DMS 273 treated with DMSO at 0.1 percent for 48 hours (cell line): ENCODE results near the gene IER3IP1.
"Not testable (repeated sequence)": the region's sequence is repeated elsewhere in the genome, so short reads cannot be mapped to it uniquely, and the experiment has no call there.

Source experiments
- DNase-seq: peaks from one replicate; lab custom pipeline; 2025; lab: John Stamatoyannopoulos, UW

IER3IP1 gene

DNA sequence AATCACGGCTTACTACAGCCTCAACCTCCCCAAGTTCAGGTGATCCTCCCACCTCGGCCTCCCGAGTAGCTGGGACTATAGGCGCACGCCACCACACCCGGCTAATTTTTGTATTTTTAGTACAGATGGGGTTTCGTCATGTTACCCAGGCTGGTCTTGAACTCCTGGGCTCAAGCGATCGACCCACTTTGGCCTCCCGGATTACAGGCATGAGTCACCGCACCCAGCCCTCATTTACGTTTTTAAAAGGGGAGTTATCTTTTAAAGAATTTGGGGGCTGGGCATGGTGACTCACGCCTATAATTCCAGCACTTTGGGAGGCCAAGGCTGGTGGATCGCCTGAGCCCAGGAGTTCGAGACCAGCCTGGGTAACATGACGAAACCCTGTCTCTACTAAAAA lies 17.8 kb downstream of the IER3IP1 start:
- not testable (repeated sequence) for DNase-seq

DNA sequence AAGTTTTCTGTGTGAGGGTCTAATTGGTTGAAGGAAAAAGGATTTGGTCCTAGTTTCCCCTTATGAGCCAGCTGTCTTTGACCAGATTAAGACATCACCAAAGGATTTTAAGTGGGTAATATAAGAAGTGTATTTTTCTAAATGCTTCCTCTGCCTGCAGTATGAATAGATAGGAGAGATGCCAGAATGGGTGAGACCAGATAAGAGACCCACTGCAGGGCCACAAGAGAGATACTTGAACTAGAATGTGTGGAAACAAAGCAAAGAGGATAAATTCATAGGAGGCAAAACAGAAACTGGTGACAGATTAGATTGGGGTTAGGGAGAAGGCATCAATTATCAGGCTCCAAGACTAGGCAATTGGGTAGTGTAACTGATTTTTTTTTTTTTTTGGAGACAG lies 24.7 kb downstream of the IER3IP1 start:
- DNase-seq, result no peak

DNA sequence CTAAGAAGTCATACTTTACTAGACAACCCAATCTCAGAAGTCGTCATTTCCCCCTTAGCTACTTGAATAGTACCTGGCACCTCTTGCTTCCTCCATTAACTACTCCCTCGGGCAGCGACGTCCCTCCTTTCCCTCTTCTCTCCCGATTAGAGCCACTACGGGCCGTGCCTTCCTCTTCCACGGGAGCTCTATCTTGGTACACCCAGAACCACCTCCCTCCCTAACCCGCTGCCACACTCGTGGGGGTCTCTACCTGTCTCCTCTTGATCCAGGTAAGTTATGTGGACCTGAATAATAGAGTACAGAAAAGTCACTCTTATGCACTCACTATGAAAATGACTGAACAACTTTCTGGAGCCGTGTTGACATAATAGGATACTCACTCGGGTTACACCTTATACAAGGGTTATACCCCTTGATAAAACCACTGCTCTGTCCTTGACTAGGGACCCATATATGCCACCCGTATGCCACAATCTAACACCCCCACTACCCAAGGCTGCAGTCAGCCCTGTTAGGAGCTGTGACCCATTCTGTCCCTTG lies 25.3 kb downstream of the IER3IP1 start:
- no peak for DNase-seq

DNA sequence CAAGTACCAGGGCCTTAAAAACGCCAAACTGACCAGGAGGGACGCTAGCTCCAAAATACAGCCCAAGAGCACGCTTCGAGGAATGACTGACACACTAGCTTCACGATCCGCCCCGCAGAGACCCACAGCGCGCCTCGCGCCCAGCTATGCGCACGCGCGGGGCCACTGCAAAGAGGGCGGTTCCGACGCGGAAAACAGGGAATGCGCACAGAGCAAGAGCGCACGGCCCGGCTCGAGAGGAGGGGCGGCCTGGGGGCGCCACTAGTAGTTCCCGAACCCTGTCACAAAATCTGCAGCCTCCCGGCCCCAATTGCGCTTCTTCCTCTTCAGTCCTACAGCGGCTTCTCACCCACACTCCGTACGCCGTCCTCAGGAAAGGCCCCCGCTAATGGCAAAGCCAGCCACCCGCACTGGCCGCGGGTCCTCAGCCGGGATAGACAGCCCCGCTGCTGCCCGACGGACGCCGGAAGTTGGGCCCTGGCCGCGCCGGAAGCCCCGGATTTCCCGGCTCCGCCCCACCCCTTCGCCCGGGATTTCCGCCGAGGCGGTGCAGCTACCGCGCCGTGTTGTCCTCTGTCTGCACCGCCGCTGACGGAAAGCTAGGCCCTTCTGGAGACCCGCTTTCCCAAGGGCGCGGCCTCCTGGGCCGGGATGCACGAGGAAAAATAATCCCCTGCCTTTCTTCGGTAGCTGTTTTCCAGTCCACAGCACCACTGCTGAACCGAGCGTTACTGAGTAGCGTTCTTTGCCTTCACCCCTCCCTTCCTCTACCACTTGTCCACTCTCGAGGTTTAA lies 25.9 kb downstream of the IER3IP1 start, which contains the start of gene HDHD2:
Gene HDHD2 (minus strand): TSS at position 472 of the 795 bp plus-strand sequence. CDS start 14,061 bp downstream, outside the sequence.
- peak; percentile 53 for DNase-seq

DNA sequence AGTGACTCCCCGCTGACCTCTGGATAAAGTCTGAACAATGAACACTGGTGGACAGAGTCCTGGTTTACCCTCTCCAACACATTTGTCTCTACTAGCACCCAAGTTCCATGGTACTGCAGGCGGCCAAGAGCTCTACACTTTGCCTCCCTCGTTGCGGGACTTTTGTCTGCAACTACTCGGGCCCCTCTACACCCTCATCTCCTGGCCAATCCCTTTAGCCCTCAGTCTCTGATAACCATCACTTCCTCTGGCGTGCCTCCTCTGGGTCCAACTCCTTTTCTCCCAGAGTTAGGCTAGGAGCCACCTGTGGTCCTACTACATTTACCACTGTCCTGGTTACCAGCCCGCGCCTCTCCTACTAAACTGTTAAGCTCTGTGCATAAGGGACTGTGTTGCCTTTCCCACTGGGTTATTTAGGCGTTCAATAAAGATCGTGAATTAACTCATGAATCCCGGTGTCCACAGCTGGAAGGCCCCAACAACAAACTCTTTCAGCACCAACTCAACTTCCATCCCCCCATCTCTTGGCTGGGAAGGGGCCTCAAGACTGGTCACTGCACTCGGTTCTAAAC lies 26.6 kb downstream of the IER3IP1 start:
- no peak for DNase-seq

DNA sequence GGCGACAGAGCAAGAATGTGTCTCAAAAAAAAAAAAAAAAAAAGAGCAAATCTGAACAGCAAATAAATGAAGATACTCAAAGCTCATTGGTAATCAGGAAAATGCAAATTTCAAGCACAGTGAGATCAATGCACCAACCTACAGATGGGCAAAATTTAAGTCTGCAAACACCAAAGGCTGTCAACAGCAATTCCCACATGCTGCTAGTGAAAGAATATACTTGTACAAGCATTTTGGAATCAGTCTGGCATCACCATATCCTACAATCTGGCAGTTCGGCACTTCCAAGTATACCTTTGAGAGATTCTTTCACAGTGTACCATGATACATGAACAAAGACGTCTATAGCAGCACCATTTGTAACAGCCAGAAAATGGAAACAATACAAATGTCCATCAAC lies 30.0 kb downstream of the IER3IP1 start:
- no peak for DNase-seq

DNA sequence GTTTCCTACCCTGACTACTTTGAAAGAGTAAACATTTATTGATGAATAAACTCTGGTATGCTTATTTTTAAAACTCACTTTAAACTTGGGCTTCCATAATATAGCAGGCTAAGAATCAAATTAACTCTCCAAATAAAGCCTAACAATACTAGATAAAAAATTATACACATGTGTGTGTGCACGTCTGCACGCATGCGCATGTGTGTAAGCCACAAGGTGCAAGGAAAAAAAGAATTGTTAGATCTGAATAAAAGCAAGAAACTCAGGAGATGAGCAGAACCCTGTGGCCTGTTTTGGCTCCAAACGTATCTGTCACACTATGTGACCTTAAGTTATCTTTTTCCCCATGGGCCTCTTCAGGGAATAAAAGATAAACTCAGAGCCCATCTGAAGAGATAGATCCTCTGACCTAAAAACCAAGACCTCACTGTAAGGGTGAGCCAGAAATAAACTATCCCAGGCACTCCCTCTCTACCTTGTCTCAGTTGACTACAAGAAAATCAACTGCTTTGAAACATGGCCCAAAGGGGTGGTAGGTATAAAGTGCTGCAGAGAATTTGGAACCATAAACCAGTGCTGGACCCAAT lies 32.2 kb downstream of the IER3IP1 start:
- no peak for DNase-seq

DNA sequence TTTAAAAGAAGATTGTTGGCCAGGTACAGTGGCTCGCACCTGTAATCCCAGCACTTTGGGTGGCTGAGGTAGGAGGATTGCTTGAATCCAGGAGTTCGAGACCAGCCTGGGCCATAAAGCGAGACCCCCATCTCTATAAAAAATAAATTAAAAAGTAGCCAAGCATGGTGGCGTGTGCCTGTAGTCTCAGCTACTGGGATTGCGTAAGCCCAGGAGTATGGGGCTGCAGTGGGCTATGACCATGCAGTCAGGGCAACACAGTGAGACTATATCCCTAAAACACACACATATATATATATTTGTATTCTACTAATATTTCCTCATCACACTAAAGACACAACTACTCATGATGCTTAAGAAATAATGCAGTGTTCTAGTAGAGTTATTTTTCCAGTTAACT lies 33.0 kb downstream of the IER3IP1 start:
- no peak for DNase-seq

DNA sequence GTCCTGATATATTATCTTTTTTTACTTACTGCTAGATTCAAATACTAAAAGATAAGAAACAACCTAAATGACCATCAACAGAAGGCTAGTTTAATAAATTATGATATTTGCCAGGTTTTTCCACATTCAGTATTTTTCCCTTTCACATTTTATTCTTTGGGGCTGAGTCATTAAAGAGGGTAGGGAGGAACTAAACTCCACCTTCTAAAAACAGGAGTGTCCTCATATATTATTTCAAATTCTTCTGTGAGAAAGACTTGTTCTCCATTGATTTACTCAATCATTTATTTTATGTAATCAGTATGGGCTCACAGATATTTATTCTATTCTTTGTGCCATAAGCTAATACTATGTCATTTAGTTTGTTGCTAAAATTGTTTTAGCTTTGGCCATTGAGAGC lies 34.9 kb downstream of the IER3IP1 start:
- no peak for DNase-seq

DNA sequence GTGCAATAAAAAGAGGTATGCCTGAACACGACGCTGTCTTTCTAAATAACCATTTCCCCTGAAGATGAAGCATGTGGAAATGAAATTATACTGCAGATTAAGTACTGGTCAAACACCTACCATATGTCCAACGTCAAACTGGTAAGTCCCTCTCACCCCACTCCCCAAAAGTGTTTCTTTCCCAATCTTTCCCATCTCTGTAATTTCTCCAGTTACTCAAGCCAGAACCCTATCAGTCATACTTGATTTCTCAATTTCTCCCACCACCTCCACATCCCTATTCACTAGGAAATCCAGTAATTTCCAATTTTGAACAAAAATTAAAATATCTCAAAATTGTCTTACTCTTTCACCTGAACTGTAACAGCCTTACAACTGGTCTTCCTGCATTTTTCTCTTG lies 55.0 kb downstream of the IER3IP1 start:
- no peak for DNase-seq

DNA sequence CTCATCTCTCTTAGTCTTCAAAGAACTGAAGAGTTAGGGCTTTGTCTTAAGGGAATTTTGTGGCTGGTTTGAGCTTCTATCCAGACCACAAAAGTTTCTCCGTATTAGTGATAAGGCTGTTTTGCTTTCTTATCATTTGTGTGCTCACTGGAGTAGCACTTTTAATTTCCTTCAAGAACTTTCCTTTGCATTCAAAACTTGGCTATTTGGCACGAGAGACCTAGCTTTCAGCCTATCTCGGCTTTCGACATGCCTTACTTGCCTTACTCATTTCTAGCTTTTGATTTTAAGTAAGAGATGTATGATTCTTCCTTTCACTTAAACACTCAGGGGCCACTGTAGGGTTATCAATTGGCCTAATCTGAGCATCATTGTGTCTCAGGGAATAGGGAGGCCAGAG lies 55.7 kb downstream of the IER3IP1 start:
- DNase-seq, result no peak

DNA sequence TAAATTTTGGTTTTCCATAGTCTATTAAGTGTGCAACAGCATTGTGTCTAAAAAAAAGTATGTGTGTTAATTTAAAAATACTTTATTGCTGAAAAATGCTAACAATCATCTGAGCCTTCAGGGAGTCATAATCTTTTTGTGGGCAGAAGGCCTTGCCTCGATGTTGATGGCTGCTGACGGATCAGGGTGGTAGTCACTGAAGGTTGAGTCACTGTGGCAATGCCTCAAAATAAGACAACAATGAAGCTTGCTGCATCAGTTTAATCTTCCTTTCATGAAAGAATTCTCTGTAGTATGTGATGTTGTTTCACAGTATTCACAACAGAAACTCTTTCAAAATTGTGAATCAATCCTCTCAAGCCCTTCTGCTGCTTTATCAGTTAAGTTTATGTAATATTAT lies 57.2 kb downstream of the IER3IP1 start:
- DNase-seq, result no peak

DNA sequence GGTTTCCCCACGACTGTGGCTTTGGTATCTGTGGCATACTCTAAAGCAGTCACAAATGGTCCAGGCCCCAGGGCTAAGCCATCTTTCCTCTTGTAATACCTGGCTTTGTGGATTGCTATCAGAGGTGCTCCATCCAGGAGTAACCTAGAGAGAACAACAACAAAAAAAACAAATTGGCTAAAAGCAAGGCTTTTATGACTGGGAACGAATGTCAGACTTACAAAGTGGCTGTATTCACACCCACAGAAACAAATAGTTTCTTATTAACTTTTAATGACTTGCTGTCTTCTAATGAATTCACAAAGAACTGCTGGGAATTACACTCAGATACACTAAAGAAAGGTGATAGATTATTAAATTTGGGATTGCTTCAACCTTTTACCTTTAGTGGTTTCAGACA lies 61.0 kb downstream of the IER3IP1 start:
- DNase-seq, result no peak

DNA sequence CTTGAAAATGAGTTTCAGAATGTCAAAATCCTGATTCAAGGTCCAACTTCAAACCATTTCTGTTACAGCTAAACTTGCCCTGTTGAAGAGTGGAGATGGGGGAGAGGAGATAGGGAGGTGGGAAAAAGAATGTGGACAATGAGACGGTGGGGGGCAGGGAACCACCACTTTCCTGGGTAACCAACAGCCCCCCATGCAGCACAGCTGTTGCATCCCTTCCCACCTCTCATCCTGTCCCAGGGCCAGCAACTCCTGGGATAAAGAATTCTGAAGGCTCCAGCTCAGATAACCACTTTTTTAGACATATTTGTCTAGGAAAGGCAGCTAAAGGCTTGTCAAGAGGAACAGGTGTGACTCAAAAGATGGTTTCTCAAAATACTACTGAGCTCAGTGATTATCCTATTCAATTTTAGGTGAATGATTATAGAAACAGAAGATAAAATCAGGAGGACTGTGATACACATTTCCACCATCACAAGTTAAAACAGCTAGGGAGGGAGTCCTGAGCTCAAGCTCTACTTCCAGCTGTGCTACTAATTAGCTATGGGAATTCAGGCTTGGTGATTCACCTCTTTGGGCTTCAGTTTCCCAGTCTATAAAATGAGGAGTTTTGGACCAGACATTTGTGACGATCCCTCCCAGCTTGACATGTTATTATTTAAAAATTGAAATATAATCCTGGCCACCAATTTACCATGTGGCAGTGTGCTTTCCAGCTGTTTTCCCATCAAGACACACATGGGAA lies 62.2 kb downstream of the IER3IP1 start:
- no peak for DNase-seq

DNA sequence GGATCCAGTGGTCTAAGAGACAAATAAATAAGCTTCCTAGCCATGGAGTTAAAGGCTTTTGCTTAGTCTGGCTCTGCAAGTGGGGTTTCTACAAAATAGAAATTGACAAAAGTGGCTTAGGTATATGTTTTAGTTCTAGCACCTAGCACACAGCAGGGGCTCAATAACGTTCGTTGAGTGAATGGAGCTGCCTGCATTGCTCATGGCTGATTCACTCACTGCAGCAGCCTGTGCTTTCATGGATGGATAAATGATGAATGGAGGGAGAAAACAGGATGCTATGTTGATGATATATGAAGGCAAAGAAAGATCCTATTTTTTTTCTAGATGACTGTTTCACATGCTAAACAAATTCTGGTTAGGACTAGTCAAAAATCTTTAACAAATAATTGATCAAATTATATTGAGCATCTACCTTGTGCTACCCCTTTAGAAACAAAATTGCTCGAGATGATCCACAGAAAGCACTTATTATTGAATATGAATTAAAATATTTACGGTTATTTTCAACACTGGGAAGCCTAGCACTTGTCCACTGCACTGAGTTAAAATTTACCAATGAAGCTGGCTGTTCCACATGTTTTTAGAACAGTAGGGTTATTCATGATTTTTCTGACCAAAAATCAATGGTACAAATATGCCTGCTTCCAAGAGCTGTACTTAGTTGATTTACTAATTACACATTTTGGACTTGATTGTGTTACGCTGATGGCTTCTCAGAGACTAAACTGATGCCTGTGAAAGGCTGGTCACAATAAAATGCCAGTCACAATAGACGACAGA lies 65.5 kb downstream of the IER3IP1 start:
- DNase-seq, result no peak

DNA sequence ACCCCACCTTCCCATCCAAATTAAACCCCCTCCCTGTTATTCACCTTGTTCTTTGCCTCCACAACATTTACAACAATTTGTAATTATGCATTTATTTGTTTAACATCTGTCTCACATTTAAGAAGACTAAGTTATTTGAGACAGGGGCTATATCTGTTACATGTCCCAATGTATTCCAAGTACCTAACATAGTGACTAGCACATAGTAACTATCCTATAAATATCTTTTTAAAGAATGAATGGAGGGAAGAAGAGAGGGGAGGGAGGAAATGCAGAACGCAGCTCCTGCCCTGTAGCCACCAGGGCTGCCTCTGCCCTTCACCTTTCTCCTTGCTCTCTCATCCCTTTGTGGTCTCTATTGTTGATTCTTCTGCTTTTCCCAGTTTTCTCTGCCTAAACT lies 66.4 kb downstream of the IER3IP1 start:
- DNase-seq, result no peak

DNA sequence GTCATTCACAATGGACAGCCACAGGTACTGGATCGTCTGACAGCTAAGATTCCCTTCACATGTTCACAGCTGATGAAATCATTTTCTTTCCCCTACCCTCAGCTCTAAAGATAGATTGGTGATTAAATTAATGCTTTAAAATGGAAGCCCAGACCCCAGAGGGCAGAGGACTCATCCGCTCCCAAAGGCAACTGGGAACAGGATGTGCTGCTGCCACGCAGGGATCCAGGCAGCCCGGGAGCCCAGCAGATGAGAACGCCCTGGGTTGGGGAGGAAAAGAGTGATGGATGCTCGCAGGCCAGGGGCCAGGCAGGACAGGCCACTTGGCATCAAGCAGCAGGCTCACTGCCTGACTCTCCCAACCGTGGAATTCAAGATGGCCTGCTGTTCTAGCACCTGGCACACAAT lies 67.2 kb downstream of the IER3IP1 start:
- no peak for DNase-seq

DNA sequence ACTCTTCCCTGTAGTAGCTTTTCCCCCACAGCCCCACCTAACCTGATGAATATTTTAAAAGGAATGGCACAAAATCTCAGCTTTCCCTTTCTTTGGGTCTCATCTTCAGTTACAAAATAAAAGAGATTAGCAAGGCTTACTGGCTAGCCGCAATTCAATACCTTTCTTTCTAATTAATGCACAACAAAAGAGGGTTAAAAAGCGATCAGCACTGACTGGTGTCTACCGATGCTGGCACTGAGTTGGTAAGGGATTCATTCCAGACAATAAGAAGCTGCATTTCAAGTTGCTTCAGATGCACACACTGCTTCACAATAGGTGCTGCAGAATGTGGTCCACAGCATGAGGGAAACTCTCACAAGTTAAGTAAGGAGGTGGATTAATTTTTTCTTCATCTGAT lies 67.8 kb downstream of the IER3IP1 start:
- DNase-seq, result no peak
